Vagina (tissue), 2 donors: ENCODE results near the gene GBX2.

ENCODE experiments used
- POLR2A ChIP-seq, 2 donors: fragments of 450-650 bp; IDR thresholded peaks; one replicate each; pipeline ENCODE4 v1.6.1; 2017; ENCODE audit warnings: antibody characterized with exemption in 2 of 2, mild to moderate bottlenecking in 2 of 2, moderate library complexity in 2 of 2
- POLR2AphosphoS5 ChIP-seq, 2 donors: sonication (generic); formaldehyde crosslinking; IDR thresholded peaks; one replicate each; pipeline ENCODE4 v1.9.0; 2017; ENCODE audit warnings: antibody characterized with exemption in 2 of 2, mild to moderate bottlenecking in 2 of 2, low read depth in 1 of 2; ENCODE audit not compliant: insufficient read depth in 1 of 2
- TF ChIP-seq, protein P1 (sequence below), 3 experiments: fragments of 450-650 bp in 2 of 3; fragments of 200-600 bp in 1 of 3; sonication (generic) in 1 of 3; IDR thresholded peaks; one replicate each; pipeline ENCODE4 v1.5.1; 2017 to 2019; ENCODE audit warnings: antibody characterized with exemption in 3 of 3, mild to moderate bottlenecking in 2 of 3, moderate library complexity in 2 of 3

DNA sequence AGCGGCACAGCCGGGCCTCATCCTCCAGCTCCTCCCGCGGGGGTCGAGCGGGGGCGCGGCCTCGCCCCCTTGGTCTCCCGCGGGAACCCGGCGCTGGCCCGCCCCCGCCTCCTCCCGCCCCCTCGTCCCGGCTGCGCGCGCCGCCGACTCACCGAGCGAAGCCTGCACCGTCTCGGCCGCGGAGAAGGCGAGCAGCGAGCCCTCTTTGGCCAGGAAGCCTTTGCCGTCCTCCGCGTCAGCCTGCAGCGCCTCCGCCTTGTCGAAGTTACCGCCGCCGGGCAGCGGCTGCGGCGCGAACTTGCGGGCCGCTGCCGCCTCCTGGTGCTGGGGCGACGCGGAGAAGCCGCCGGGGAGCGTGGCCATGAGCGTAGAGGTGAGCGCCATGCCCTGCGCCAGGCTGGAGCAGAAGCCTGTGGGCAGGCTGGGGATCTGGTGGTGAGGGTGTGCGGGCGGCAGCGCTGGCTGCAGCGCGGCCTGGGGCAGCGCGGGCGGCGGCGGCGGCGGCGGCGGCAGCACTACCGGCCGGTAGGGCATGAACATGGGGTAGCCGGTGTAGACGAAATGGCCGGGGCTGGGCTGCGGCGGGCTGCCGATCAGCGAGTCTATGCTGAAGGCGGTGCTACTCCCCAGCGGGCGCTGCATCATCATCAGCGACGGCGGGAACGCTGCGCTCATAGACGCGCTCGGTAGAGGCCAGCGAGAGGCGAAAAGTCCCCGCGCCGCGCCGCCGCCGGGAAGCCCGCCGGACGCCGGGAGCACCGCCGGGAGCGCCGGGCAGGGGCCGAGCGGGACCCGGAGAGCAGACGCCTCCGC is 683 bp downstream of the GBX2 start:
- no peak for TF ChIP-seq POLR2AphosphoS5 (IDR thresholded peaks at IDR 0.05; ENCODE audit: insufficient read depth in 1 of 2, low read depth in 1 of 2)
- TF ChIP-seq, protein P1, sequence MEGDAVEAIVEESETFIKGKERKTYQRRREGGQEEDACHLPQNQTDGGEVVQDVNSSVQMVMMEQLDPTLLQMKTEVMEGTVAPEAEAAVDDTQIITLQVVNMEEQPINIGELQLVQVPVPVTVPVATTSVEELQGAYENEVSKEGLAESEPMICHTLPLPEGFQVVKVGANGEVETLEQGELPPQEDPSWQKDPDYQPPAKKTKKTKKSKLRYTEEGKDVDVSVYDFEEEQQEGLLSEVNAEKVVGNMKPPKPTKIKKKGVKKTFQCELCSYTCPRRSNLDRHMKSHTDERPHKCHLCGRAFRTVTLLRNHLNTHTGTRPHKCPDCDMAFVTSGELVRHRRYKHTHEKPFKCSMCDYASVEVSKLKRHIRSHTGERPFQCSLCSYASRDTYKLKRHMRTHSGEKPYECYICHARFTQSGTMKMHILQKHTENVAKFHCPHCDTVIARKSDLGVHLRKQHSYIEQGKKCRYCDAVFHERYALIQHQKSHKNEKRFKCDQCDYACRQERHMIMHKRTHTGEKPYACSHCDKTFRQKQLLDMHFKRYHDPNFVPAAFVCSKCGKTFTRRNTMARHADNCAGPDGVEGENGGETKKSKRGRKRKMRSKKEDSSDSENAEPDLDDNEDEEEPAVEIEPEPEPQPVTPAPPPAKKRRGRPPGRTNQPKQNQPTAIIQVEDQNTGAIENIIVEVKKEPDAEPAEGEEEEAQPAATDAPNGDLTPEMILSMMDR (IDR thresholded peaks at IDR 0.05), result no peak
- TF ChIP-seq POLR2A (IDR thresholded peaks at IDR 0.05), result no peak
